Adrenal gland (tissue), 5 donors: ENCODE data around the gene STX2.

Experiments used
- CTCF ChIP-seq, 6 experiments: fragments of 450-650 bp in 4 of 6; fragments of 200-600 bp in 2 of 6; sonication (generic) in 1 of 6; IDR thresholded peaks; 1 replicate in 5 of 6; 2 replicates in 1 of 6; pipeline versions ENCODE4 v1.5.1 to v1.8.0; 2016 to 2021; ENCODE audit warnings: antibody characterized with exemption in 6 of 6, mild to moderate bottlenecking in 2 of 6, moderate library complexity in 1 of 6
- POLR2A ChIP-seq, 2 donors: fragments of 450-650 bp; IDR thresholded peaks; one replicate each; pipeline ENCODE4 v1.6.1; 2017; ENCODE audit warnings: antibody characterized with exemption in 2 of 2, mild to moderate bottlenecking in 2 of 2, moderate library complexity in 1 of 2
- donor health status: DM: no; HTN: no; CAD: no.

DNA sequence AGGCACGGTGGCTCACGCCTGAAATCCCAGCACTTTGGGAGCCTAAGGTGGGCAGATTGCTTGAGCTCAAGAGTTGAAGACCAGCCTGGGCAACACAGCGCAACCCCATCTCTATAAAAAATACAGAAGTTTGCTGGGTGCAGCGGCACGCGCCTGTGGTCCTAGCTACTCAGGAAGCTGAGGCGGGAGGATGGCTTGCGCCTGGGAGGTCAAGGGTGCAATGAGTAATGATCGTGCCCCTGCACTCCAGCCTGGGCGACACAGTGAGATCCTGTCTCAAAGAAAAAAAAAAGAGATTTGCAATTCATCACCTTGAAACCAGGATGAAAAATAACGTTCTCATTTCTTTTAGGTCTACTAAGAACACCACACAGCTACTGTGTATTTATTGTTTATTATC is 4.0 kb downstream of the STX2 start:
- TF ChIP-seq CTCF (IDR thresholded peaks at IDR 0.05): no peak
- no peak for TF ChIP-seq POLR2A (IDR thresholded peaks at IDR 0.05)
